GDM1 (cell line): ENCODE results near the gene ADAP1.
"Not testable (repeated sequence)": the region's sequence is repeated elsewhere in the genome, so short reads cannot be mapped to it uniquely, and the experiment has no call there.

Source experiments
- DNase-seq: peaks from one replicate; lab custom pipeline; 2025; lab: John Stamatoyannopoulos, UW

ADAP1 gene

GRCh38 chr7:881441-882234, 72.8 kb downstream of the ADAP1 start:
- DNase-seq = no peak

DNA sequence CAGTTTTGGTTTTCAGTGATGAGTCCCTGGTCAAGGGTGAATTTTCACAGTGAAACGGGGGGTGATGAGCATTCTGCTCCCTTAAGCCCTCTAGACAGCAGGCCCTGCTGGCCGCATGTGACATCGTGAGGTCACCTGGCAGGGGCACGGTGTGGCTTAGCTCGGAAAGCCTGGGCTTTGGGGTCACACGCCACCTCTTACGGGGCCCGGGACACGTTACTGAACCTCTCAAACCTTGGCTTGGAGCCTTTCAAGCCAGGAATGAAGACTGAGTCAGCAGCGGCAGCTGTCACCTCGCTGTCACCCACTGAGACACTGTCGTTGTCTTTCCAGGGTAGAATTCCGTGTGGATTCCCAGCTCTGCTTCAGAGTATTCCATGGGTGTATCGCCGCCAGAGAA, 74.0 kb downstream of the ADAP1 start:
- no peak for DNase-seq

DNA sequence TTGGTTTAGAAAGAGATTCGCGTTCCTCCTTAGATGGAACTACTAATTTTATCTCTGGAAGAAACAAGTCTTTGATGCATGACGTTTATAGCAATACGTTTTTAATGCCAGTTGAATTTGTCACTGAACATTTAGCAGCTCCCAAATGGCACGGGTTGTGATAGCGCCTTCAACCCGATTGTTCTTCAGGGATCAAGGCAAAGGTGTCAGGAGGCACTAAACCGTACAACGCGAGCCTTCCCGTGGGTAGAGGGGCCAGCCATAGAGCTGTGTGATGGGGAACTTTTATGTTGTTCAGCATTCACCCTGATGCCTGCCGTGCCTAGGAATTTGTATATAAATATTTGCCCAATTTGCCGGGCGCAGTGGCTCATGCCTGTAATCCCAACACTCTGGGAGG, 74.8 kb downstream of the ADAP1 start:
- DNase-seq = no peak

DNA sequence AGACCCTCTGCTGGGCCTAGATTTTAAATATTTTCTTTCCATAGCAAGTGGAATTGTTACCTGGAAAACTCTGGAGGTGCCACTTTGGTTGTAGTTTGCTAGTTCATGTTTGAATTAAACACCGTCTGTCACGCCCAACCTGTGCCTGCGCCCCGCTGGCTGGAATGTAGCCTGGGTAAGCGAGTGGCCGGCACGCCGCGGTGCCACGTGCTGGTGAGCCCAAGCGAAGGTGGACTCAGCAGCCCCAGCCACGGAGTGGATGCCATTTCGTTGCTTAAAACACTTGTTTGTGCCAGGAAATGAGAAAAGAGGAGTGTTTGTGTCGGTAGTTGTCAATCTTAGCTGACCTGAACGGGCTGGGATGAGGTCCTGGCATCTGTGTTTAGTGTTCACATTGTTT, 75.4 kb downstream of the ADAP1 start:
- DNase-seq = no peak

GRCh38 chr7:877312-878232, 76.9 kb downstream of the ADAP1 start:
- DNase-seq = no peak

DNA sequence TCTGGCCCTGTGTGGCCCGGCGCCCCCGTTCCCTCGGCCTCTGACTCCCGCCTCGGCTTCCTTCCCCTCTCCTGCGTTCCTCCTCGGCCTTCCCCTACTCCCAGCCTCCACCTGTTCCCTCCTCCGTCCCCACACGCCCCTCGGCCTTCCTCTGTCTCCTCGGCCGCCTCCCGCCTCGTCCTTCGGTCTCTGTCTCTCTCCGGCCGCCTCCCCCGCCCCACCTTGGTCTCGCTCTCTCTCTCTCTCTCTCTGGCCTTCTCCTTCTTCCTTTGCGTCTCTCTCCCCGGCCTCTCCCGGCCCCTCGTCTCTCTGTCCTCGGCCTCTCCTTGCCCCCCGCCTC, 77.5 kb downstream of the ADAP1 start:
- DNase-seq = no peak

DNA sequence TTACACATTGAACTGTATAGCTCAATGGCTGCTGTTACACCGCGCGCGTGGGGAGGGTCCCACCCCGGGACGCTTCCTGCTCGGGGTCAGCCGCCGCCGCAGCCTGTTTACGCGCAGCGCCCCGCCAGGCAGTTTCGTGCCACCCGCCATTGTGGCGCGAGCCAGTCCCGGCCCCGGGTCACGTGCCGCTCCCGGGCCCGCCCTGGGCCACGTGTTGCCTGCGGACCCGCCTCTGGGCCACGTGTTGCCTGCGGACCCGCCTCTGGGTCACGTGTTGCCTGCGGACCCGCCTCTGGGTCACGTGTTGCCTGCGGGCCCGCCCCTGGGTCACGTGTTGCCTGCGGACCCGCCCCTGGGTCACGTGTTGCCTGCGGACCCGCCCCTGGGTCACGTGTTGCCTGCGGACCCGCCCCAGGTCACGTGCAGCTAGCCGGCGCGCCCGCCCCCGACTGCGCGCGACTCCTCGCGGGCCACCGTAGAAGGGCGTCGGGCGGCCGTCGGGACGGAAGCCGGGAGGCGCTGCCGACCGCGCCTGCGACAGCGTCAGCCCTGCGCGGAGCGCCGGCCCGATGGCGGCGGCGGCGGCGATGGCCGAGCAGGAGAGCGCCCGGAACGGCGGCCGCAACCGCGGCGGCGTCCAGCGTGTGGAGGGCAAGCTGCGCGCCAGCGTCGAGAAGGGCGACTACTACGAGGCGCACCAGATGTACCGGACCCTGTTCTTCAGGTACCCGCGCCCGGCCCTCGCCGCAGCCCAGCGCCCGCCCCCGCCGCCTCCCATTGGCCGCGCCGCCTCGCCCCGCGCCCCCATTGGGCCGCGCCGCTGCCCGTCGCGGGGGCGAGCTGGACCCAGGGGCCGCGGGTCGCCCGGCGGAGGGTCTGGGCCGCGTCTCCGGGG, 78.2 kb downstream of the ADAP1 start, which contains the start of gene GET4:
Gene GET4 (plus strand): TSS at position 478 of the 895 bp plus-strand sequence. CDS start 92 bp downstream, at position 570.
- peak; percentile 96 for DNase-seq

DNA sequence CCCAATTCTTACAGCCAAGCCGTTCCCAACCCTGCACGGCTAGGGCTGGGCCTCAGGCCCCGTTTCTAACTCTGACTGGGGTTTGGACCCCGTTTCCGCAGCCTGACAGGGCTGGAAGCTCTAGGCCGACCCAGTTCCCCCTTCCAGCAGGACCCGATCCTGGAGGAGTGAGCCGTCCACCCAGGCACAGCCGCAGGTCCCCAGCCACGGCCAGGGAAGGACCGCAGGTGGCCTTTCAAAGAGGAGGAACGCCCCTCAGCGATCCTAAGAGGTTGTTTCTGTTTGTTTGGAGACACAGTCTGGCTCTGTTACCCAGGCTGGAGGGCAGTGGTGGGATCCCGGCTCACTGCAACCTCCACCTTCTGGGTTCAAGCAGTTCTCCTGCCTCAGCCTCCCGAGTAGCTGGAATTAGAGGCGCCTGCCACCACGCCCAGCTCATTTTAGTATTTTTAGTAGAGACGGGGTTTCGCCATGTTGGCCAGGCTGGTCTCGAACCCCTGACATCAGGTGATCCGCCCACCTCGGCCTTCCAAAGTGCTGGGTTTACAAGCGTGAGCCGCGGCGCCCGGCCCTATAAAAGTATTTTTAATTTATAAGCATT, 78.9 kb downstream of the ADAP1 start:
- DNase-seq = no peak

DNA sequence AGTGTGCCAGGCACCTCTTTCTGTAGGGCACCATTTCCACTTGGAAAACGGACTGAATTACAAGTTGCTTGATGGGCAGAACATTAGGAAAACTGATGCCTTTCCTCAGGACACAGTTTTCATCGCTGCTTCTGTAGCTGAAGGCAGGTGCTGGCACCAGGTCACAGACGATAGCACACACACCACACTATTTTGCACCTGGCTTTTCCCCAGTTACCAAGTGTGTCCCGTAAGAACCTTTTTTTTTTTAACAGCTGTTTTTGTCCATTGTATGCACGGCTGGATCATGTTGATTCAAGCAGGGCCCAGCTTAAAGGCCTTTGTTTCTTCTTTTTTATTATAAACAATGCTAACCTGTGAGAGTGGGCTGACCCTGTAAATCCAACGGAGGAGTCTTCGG, 79.4 kb downstream of the ADAP1 start:
- no peak for DNase-seq

GRCh38 chr7:874031-874749, 80.3 kb downstream of the ADAP1 start:
- no peak for DNase-seq

DNA sequence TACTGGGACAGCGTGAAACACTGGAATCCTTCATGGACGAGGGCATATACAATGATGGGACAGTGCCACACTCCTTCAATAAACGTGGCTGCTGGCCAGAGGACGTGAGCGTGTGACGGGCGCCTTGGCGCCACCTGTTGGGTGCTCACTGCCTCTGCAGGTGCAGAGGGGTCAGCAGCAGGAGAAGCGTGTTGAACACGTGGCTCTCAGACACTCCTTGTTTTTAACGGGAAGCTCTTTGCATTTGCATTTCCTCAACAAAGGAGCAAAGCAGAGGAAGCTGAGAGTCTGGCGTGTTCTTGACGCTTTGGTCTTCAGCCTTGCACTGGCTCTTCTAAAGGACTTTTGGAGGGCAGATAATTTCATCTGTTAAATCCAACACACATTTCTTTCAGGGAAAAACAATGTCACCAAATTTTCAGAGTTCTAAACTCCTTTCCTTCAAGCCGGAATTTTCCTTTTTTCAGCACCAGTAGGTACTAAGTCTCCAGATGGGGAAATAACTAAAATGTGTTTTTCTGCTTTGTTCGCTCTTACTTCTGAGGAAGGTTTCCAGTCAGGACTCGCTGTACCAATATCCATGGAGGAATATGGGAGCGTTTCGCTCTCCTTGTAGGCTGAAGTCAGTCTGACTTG, 81.0 kb downstream of the ADAP1 start:
- DNase-seq = peak; percentile 81

- not testable (repeated sequence) for DNase-seq
Measured at GRCh38 chr7:872685-873084, 81.8 kb downstream of the ADAP1 start.

DNA sequence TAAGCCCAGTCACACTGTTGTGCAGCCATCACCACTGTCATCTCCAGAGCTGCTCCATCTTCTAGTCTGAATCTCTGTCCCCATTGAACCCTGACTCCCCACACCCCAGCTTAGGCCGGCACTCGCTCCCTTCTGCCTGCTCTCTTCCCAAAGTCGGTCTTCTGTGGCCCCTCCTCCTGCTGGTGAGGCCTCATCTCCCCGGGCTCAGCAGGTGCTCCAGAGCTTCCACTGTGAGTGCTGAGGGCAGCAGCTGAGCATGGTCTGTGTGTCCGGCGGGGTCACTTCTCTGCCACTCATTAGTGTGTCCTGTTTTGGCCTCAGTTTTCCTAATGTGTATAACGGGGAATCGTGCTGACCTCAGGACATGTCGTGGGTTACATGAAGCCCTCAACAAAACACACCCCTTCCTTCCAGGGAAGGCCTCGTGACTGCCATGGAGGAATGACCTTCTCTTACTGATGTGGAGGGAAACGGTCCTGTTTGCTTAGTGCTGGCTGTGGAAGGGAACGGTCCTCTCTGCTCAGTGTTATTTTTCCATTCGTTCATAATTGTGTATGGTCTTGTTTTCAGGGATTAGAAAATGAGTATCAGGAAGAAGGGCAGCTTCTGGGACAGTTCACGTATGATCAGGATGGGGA, 82.5 kb downstream of the ADAP1 start:
- no peak for DNase-seq

GRCh38 chr7:869348-869747, 85.1 kb downstream of the ADAP1 start:
- DNase-seq = no peak

DNA sequence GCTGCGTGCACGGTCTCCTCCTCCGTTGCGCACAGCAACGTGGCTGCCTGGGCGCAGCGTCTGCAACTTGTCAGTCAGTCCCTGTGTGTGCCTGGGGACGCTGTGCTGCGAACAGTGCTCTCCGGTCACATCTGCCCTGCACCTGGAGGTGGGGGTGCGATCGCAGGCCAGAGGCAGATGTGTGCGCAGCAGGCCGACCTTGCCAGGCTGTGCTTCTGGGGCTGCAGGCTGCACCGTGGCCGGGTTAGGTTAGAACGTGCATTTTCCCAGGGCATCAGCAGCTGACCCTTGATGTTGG, 86.3 kb downstream of the ADAP1 start:
- no peak for DNase-seq

DNA sequence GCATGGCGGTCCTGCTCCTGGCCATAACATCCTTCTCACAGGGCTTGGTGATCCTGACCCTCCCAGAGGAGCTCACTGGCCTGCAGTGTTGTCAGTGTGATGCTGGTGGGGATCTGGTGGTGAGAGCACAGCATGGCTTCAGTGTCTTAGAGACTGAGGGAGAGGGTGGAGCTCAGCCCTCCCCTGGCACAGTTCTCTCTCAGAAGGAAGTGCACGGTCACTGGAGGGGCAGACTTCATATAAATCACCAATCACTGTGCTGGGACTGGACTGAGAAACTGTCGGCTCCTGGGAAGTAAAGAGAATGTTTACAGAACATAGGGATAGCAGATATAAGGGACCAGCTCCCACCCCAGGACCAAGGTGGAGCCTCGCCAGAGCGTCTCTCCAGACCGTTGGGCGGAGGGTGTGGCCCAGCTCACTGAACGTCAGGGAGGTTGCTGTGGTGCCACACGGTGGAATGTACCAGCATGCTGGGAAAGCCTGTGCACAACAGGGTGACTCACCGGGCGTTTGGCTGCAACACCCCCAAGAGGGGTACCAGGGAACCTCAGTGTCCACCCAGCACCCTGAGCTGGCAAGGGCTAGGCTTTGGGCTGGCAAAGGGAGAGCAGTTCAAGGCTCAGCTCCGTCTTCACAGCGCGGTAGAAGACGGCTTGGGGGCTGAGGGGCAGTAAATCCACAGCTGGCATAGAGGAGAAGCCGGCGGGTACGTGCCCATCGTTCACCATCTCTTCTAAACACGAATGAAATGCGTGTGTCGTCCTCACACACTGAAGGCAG, 86.9 kb downstream of the ADAP1 start:
- DNase-seq = no peak

DNA sequence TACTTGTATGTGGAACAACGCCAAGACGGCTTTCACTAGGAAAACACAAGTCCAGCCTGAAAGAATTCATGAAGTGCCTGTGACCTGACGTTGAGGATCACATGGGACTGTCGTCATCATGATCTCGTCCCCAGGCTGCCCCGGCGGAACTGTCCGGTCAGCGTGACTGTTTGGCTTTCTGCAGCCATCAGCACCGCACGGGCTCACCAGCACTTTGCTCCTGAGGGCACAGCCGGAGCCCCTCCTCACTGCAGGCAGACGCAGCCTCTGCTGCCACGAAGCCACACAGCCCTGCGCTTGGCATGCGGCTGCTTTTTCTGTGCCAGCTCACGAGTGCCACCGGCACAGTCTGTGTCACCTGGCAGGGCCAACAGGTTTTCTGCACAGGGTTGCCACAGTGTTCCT, 87.5 kb downstream of the ADAP1 start:
- DNase-seq = no peak

DNA sequence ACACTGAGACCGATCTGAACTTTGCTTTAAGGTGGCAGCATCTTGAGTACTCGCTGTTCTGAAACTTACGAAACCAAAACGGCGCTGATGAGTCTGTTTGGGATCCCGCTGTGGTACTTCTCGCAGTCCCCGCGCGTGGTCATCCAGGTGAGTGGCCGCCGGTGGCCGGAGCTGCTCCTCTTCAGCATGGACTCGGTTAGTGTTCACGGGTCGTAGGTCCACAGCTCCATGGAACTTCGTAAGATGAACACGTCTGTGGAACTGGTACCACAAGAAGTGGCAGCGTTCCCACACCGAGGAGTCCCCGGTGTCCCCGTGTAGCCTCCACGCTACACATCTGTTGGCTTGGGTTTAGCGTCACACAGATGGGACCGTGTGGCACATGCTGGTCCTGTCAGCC, 88.6 kb downstream of the ADAP1 start:
- DNase-seq = no peak

DNA sequence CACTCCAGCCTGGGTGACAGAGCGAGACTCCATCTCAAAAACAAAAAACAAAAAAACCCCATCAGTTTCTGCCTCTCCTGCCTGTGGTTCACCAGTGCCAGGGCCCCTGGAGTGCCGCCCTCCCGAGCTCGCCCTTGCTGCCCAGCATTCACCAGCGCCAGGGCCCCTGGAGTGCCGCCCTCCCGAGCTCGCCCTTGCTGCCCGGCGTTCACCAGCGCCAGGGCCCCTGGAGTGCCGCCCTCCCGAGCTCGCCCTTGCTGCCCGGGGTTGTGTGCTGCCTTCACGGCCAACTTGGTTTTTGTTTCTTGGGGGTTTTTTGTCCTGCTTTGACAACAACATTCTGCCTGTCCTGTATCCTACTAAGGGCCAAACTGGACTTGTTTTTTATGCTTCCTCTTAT, 91.4 kb downstream of the ADAP1 start:
- no peak for DNase-seq

DNA sequence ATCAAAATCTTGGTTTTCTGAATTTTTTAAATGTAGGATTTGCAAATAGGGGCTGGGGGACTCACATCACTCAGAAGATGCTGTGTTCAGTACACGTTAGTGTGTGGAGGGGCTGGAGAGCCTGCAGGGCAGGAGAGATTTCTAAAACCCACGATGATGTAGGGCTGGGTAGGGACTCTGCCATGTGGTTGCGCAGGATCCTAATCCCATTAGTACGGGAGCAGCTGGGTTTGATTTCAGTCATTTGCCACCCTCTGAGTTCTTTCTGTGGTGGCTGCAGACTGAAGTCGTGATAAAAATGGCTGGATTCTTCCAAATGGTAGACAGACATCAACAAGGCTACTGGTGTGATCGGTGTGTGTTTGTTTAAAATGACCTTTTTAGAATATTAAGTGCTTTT, 92.3 kb downstream of the ADAP1 start:
- no peak for DNase-seq
